Erythroblast (primary cell): Measurements from ENCODE around the gene C5orf58.

Experiments used
- DNase-seq, 2 experiments: peaks; one replicate each; lab custom pipeline; 2025; lab: John Stamatoyannopoulos, UW
- GATA1 ChIP-seq: IDR thresholded peaks from 2 replicates; pipeline ENCODE4 v1.6.1; 2011; ENCODE audit warnings: low read depth, mild to moderate bottlenecking, control low read depth, low read length, moderate library complexity
- POLR2A ChIP-seq: IDR thresholded peaks from 2 replicates; pipeline ENCODE4 v1.6.1; 2011; ENCODE audit warnings: mild to moderate bottlenecking, low read length

The C5orf58 gene

DNA sequence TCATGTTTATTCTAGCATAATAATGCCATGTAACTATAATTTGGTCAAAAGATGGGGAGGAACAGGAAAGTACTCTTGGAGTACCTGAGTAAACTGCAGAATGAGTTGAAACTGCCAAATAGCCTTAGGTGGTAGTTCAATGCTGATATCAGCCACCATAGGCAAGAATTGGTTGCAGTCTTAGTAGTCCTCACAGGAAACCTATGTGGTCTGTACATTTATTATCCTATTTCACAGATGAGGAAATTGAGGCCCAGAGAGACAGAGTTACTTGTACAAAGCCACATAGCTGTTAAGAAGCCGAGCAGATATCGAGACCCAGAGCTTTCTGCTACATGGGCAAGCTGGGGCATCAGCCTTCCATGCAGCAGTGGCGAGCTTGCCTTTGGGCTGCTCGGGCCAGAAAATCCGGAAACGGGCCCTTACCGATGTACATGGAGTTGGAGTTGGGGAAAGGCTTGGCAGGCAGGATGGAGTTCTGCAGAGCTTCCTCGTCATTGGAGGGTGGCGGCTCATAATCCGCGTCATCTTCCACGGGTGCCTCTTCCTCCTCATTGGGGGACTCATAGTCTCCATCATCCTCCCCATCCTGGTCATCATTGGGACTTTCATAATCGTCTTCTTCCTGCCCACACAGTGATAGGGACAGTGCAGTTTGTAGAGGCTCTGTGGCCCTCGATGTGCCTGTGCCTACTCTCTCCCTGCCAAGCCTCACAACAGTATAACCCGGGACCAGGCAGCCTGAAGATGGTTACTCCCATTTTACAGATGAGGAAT, 37.7 kb downstream of the C5orf58 start:
- TF ChIP-seq POLR2A (peak; percentile 29), GATA1 (no peak)
- DNase-seq, result no peak

DNA sequence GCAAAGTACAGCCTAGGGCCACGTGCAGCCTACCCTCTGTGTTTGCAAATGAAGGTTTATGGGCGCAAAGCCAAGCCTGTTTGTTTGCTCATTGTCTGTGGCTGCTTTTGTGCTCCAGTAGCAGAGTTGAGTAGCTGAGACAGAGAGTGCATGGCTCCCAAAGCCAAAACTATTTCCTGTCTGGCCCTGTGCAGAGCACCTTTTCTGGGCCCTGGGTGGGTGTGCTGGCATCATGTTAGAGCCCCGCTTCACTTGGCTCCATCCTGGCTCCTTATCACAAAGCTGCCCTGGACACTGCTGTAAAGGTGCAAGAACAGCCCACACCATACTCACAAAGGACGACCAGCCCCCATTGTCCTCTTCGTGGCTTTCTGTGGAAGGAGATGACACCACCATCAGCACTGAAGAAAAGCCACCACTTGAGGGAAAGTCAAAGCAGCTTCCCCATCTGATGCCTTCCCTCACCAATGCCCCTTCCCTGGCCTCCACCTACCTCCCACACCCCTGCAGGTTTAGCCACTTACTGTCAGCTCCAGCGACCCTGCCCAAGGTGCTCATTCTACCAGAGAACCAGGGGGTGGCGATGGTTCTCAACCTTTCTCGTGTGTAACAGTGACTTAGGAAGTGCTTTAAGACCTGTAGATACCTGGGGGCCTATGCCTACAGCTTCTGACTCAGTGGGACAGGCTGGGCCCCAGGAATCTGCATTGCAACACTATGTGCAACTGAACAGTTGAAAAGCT, 41.4 kb downstream of the C5orf58 start:
- TF ChIP-seq POLR2A (no peak), GATA1 (no peak)

DNA sequence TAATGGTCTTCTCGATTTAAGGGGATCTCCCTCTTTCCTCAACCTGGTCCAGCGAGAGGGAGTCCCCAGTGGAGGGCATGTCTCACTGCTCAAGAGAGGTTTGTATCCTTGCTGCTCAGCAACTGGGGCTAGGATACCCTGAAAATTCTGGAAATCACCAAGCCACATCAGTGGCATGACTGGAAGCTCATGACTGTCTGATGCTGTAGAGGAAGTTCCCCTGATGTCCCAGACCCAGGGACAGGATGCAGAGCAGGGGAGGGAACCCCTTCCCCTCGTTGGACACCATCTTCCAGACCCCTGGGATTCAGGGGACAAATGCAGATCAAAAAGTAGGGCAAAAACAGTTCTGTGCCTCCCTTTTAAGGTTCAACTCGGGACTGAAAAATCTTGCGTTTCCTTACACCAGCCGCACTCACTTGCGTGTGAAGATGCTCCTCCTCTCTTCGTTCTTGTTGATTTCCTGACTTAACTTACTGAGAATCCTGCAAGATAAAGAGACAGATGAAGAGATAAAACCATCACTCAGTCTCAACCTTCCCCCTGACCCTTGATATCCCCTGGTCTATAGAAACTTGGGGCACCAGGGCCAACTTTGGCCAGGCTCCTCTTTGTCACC, 42.7 kb downstream of the C5orf58 start:
- TF ChIP-seq GATA1, result no peak
- TF ChIP-seq POLR2A, result no peak
- DNase-seq, result no peak

More for the DNA sequence above, 41.4 kb downstream of the C5orf58 start:
- DNase-seq, result peak; percentile 75 to 77

DNA sequence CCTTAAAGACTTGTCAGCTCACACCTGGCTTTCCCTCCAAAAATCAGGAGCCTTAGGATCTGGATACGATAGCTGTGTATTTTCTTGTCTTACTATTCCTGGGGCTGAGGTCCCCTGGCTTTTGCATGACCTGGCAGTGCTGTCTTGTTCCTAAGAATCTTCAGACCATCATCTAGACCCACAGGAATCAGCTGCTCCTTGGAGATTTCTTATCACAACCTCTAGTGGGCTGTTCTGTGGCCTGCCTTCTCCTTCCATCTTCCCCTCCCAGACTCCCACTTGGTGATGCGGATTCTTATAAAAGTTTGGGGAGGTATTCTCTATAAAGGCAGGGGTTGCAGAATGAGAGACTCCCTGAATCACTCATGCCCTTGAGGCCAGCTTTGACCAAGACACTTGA, 43.4 kb downstream of the C5orf58 start:
- no peak for DNase-seq
- TF ChIP-seq POLR2A (no peak), GATA1 (no peak)

DNA sequence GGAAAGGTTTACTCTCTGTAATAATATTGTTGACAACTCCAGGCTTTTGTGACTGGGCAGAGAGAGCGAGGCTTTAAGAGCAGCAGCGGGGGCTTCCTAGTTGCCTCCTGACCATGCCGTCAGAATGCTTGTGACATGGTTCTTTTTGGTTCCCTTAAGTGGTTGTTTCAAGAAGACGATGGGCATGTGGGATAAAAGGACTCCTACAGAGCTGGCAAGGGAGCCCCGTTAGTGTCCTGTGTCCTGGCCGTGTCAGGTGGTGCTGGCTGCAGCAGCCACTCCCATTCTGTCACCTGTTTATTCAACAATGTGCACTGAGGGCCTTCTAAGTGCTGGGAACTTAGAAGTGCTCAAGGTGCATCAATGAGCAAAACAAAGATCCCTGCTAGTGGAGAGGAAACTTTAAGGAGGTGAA, 45.1 kb downstream of the C5orf58 start:
- no peak for DNase-seq
- TF ChIP-seq POLR2A, result no peak
- TF ChIP-seq GATA1, result no peak

DNA sequence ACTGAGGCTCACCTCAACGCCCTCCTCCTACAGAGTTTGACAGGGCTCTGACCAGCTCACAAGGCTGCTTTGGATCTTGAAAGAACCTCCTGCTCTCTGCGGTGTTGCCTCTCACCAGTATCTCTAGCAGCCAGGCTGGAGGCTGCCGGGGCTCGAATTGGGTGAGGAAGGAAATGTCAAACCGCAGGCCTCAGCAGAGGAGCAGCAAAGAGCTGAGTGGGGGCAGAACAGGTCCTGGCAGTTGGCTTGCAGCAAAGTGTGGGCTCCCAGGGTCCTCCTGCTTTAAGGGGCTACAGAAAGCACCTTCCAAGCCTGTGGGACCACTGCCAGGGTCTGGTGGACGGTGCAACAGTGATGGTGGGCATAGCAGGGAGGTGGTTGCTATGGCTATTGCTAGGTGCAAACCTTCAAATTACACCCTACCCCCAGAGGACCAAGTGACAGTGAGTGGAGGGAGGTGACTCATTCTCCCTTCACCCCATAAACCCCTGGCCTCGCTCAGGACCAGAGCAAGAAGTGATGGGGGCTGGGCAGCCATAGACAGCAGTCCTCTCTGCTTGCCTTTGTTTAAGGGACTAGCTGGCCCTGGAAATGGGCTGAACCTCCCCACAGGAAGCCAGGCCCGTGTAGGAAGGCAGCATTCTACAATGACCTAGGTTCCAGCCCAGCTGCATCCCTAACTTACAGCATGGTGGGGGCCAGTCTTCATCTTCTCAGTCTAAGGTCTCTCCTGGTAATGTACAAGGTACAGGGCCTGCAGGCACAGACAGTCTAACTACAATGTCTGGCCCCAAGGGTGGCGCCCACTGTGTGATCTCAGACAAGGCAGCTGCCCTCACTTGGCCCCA, 46.0 kb downstream of the C5orf58 start:
- TF ChIP-seq POLR2A, result peak; percentile 43
- TF ChIP-seq GATA1, result no peak
- peak; percentile 65 to 88 for DNase-seq

DNA sequence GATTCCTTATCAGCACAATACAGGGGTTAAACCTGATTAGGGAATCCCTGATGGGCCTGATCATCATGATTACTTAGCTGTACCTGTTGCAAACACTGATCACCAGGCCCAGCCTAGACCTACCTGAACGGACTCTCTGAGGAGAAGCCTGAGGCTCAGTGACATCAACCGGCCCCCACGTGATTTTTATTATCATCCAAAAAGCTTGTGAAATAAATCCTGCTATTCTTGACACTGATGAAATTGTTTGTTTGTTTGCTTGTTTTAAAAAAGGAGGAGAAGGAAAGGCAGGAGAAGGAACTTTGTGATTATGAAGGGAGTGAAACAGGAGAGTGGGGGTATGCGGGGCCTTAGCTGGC, 46.7 kb downstream of the C5orf58 start:
- no peak for TF ChIP-seq GATA1
- no peak for DNase-seq

DNA sequence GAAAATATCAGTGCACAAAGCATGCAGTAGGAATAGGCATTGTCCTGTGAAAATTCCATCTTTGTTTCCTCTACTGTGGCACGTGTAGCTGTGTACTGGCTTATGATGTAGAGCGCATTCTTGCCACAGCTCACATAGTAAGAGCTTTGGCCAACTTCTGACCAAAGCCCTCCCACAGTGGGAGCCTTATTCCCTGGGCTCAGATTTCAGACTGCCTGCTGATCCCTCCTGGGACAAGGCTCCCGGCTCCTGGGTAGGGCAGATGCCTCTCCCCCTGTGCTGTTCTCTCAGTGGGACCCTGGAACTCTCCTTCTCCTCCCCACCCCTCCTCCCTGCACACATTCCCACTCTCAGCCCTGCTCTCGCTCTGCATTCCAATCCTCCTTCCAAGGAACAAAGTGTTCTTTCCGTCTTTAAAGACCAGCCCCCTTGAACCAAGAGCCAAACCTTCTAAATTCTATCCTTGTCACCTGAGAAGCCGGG, 47.3 kb downstream of the C5orf58 start:
- no peak for TF ChIP-seq POLR2A
- TF ChIP-seq GATA1, result no peak
- no peak for DNase-seq

DNA sequence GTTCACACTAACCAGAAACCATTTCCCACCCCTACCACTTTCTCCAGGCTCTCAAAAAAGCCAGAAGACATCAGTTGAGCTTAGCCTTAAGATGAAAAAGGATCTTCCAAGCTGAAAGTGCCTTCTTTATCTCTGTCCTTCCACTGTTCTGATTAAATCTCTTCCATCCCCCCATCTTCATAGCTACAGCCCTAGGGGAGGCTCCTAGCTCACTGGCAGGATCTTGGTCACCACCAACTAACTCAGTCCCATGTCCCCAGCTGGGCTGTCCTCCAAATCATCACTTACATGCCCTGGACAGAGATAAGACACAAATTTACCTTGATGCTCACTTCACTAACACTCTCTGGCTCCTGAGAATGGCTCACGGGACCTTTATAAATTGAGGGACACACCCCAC, 50.5 kb downstream of the C5orf58 start:
- no peak for TF ChIP-seq GATA1
- TF ChIP-seq POLR2A, result no peak
- DNase-seq, result peak in 1 of 2 experiments; percentile 49

DNA sequence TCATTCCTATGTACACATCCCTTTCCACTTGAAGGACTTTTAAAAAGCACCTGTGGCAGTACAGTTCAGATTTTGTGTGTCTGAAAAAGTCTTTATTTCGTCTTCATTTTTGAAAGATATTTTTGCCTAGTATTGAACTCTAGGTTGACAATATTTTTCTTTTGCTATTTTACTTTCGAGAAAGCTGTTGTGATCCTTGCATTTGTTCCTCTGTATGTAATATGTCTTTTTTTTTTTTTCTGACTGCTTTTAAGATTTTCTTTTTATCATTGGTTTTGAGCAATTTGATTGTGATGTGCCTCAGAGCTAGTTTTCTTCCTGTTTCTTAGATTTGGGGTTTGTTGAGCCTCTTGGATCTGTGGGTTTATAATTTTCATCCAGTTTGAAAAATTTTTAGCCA, 51.4 kb downstream of the C5orf58 start:
- TF ChIP-seq GATA1 (no peak), POLR2A (no peak)
- no peak for DNase-seq

DNA sequence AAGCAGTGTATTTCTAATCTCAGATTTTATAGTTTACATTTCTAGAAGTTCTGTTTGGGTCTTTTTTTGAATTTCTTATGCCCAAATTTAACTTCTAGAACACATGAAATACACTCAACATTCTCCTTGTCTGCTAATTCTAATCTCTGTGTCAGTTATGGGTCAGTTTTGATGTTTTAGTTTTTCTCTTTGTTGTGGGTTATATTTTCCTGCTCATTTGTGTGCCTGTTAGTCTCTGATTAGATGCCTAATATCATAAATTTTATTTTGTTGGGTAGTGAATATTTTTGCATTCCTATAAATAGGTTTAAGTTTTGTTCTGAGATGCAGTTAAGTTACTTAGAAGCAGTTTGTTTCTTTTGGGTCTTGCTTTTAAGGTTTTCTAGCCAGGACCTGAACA, 52.4 kb downstream of the C5orf58 start:
- DNase-seq, result no peak

DNA sequence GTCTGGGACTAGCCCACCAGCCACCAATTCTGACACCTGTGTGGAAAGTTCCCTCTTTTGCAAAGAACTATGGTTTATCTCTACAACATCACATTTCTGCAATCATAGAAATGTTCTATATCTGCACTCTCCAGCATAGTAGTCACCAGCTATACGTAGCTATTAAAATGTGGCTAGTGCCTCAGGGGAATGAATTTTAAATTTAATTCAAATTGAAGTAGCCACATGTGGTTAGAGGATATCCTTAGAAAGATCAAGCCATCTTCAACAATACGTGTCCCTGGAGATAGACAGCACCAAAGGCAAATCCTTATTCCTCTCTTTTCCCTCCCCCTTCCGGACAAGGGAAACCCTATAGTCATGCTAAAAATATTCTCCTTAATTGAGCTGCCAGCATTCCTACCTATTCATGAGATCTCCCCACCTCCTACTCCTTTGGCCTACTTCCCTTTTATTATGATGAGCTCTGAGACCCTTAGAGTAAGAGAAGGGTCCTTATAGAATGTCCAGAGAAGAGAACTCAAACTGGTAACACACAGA, 53.7 kb downstream of the C5orf58 start:
- DNase-seq, result no peak
- TF ChIP-seq GATA1 (no peak), POLR2A (no peak)

More for the DNA sequence above, 52.4 kb downstream of the C5orf58 start:
- TF ChIP-seq GATA1 (no peak), POLR2A (no peak)

DNA sequence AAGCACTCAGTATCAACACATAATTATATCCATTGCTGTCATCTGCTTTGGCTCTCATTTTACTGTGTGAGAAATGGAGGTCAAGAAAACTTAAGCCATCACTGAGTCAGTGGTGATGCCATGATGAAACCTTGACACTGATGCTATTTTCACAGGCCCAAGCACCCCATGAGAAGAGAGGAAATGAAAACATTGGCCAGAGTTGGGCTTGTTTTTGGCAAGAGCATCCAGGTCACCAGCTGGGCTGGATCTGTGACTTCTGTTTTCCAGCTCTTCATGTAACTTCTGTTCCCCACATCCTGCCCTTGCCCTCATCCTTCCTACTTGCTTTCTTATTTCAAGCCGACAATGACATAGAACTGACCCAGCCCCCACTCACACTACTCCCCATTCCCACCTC, 54.7 kb downstream of the C5orf58 start:
- DNase-seq, result no peak
- TF ChIP-seq POLR2A, result no peak
- TF ChIP-seq GATA1, result no peak
